Measurements from ENCODE around the gene LIMS2. TPM values are rescaled to one million over a fixed set of nuclear protein-coding genes. Genes with fewer than 3 reads are reported as not detected.

The LIMS2 gene
- total RNA-seq, 1 experiment from 2014 or later = 8.9 TPM

GRCh38 chr2:127614731-127615130, 60.6 kb downstream of the LIMS2 start:
- ChIA-PET POLR2A (no interaction called here), CTCF (no interaction called here)
- H3K4me3 ChIP-seq (ENCODE audit: low read depth in 2 of 2, low read length in 2 of 2) = no peak overlapping the region
- TF ChIP-seq REST (IDR thresholded peaks at IDR 0.05; ENCODE audit: insufficient read depth in 1 of 2, low read depth in 2 of 2, low read length in 1 of 2) (no peak), CTCF (IDR thresholded peaks at IDR 0.05) (no peak), TCF7L2 (IDR thresholded peaks at IDR 0.05; ENCODE audit: low read depth, low read length) (no peak), POLR2AphosphoS5 (IDR thresholded peaks at IDR 0.05; ENCODE audit: low read depth, low read length) (no peak), SIN3A (IDR thresholded peaks at IDR 0.05; ENCODE audit: borderline replicate concordance, insufficient read depth, low read depth, low read length) (no peak)
- BruUV-seq (replicated peaks) = no TSS peak
- H3K9me3 ChIP-seq (ENCODE audit: control insufficient read depth, insufficient read depth, low read depth, low read length) = peaks cover 11% of the 10 kb centered on the region; the same call in 1 of the 2 replicates
- H3K27ac ChIP-seq (ENCODE audit: low read length) = no peak overlapping the region
- H3K36me3 ChIP-seq (ENCODE audit: control insufficient read depth, insufficient read depth, low read length) = no peaks in the 10 kb centered on the region
- no peaks in the 10 kb centered on the region for H3K27me3 ChIP-seq (ENCODE audit: control insufficient read depth, insufficient read depth, low read length)
- intact Hi-C loops (cut with micrococcal nuclease; ENCODE audit: unreplicated experiment) (no loop called here), in situ Hi-C loops (cut with HindIII; ENCODE audit: low pct_unique_long_range_greater_than_20kb, low sequenced_read_pairs) (no loop called here)
- no peaks in the 10 kb centered on the region for H3K4me1 ChIP-seq (ENCODE audit: control insufficient read depth, insufficient read depth, low read length)
- ATAC-seq = no peak
- no peak for DNase-seq (ENCODE audit: low read depth, low spot score)

GRCh38 chr2:127614246-127614645, 61.1 kb downstream of the LIMS2 start:
- ChIA-PET POLR2A (no interaction called here), CTCF (no interaction called here)
- no peak for ATAC-seq
- H3K4me3 ChIP-seq (ENCODE audit: low read depth in 2 of 2, low read length in 2 of 2) = no peak overlapping the region
- in situ Hi-C loops (cut with HindIII; ENCODE audit: low pct_unique_long_range_greater_than_20kb, low sequenced_read_pairs) = no loop called here
- H3K4me1 ChIP-seq (ENCODE audit: control insufficient read depth, insufficient read depth, low read length) = no peaks in the 10 kb centered on the region
- no peak for DNase-seq (ENCODE audit: low read depth, low spot score)
- H3K36me3 ChIP-seq (ENCODE audit: control insufficient read depth, insufficient read depth, low read length) = no peaks in the 10 kb centered on the region
- no peak overlapping the region for H3K27ac ChIP-seq (ENCODE audit: low read length)
- peaks cover 11% of the 10 kb centered on the region; the same call in 1 of the 2 replicates for H3K9me3 ChIP-seq (ENCODE audit: control insufficient read depth, insufficient read depth, low read depth, low read length)
- no peak for TF ChIP-seq SIN3A (IDR thresholded peaks at IDR 0.05; ENCODE audit: borderline replicate concordance, insufficient read depth, low read depth, low read length)
- TF ChIP-seq REST (IDR thresholded peaks at IDR 0.05; ENCODE audit: insufficient read depth in 1 of 2, low read depth in 2 of 2, low read length in 1 of 2) = no peak
- no peak for TF ChIP-seq TCF7L2 (IDR thresholded peaks at IDR 0.05; ENCODE audit: low read depth, low read length)
- TF ChIP-seq POLR2AphosphoS5 (IDR thresholded peaks at IDR 0.05; ENCODE audit: low read depth, low read length) = no peak
- no peak for TF ChIP-seq CTCF (IDR thresholded peaks at IDR 0.05)
- H3K27me3 ChIP-seq (ENCODE audit: control insufficient read depth, insufficient read depth, low read length) = no peaks in the 10 kb centered on the region
- no TSS peak for BruUV-seq (replicated peaks)
- intact Hi-C loops (cut with micrococcal nuclease; ENCODE audit: unreplicated experiment) = no loop called here

Measured in Panc1 (cell line).